ENCODE measurements around the gene FOCAD.

The FOCAD gene

DNA sequence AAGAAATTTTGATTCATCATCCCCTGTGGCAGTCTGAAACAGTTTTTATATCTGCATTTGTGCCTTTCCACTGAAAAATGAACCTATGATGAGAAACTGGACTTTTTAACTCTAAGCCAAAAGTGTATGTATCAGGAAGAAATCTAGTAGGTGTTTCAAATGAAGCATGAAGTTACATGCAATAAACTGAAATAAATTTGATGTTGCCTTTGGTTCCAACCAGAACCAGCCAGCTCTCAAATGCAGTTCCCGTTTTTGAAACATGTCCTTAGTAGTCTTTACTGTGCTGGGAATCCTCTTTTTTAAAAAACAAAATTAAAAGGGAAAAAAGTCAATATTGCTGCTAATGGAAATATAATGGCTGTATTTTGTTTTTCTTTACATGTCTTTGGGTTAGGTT is 303.5 kb downstream of the FOCAD start:
- ATAC-seq = no peak
- TF ChIP-seq ISL1 (CRISPR knock-in tag; IDR thresholded peaks at IDR 0.05) = no peak

- ATAC-seq = no peak
- no peak for TF ChIP-seq TOX (CRISPR knock-in tag; IDR thresholded peaks at IDR 0.05; ENCODE audit: borderline replicate concordance)
- no peak for TF ChIP-seq ARNTL (CRISPR knock-in tag; IDR thresholded peaks at IDR 0.05; ENCODE audit: borderline replicate concordance, low read depth)
- TF ChIP-seq BACH2 (CRISPR knock-in tag; IDR thresholded peaks at IDR 0.05; ENCODE audit: borderline replicate concordance) = no peak
- TF ChIP-seq POU6F1 (CRISPR knock-in tag; IDR thresholded peaks at IDR 0.05; ENCODE audit: borderline replicate concordance, low read depth) = no peak
- TF ChIP-seq ESRRG (CRISPR knock-in tag; IDR thresholded peaks at IDR 0.05) = no peak
- no peak for TF ChIP-seq ZNF70 (CRISPR knock-in tag; IDR thresholded peaks at IDR 0.05)
- no peak for TF ChIP-seq ZNF565 (CRISPR knock-in tag; conservative IDR thresholded peaks at IDR 0.05; ENCODE audit: low read depth)
Observed at GRCh38 chr9:20988061-20988460, 304.0 kb downstream of the FOCAD start.

- no peak for ATAC-seq
Observed at GRCh38 chr9:20988671-20989315, 304.7 kb downstream of the FOCAD start.

More at GRCh38 chr9:20988671-20989315, 304.7 kb downstream of the FOCAD start:
- no peak for TF ChIP-seq SNAI2 (CRISPR knock-in tag; IDR thresholded peaks at IDR 0.05)
- no peak for TF ChIP-seq CSRNP3 (CRISPR knock-in tag; IDR thresholded peaks at IDR 0.05)
- no peak for TF ChIP-seq ZNF565 (CRISPR knock-in tag; conservative IDR thresholded peaks at IDR 0.05; ENCODE audit: low read depth)
- no peak for TF ChIP-seq CREB5 (CRISPR knock-in tag; IDR thresholded peaks at IDR 0.05; ENCODE audit: low read depth)
- no peak for TF ChIP-seq ISL1 (CRISPR knock-in tag; IDR thresholded peaks at IDR 0.05)
- TF ChIP-seq GLIS3 (CRISPR knock-in tag; IDR thresholded peaks at IDR 0.05) = no peak
- no peak for TF ChIP-seq OSR1 (CRISPR knock-in tag; IDR thresholded peaks at IDR 0.05)
- no peak for TF ChIP-seq ZFP3 (CRISPR knock-in tag; IDR thresholded peaks at IDR 0.05)
- TF ChIP-seq ZNF70 (CRISPR knock-in tag; IDR thresholded peaks at IDR 0.05) = no peak
- TF ChIP-seq ZC3H10 (CRISPR knock-in tag; IDR thresholded peaks at IDR 0.05) = no peak
- TF ChIP-seq POU6F1 (CRISPR knock-in tag; IDR thresholded peaks at IDR 0.05; ENCODE audit: borderline replicate concordance, low read depth) = no peak
- no peak for TF ChIP-seq TCF4 (CRISPR knock-in tag; IDR thresholded peaks at IDR 0.05; ENCODE audit: borderline replicate concordance)
- TF ChIP-seq PATZ1 (CRISPR knock-in tag; IDR thresholded peaks at IDR 0.05; ENCODE audit: borderline replicate concordance) = no peak
- no peak for TF ChIP-seq PPARA (CRISPR knock-in tag; IDR thresholded peaks at IDR 0.05; ENCODE audit: borderline replicate concordance)
- TF ChIP-seq, protein P1, sequence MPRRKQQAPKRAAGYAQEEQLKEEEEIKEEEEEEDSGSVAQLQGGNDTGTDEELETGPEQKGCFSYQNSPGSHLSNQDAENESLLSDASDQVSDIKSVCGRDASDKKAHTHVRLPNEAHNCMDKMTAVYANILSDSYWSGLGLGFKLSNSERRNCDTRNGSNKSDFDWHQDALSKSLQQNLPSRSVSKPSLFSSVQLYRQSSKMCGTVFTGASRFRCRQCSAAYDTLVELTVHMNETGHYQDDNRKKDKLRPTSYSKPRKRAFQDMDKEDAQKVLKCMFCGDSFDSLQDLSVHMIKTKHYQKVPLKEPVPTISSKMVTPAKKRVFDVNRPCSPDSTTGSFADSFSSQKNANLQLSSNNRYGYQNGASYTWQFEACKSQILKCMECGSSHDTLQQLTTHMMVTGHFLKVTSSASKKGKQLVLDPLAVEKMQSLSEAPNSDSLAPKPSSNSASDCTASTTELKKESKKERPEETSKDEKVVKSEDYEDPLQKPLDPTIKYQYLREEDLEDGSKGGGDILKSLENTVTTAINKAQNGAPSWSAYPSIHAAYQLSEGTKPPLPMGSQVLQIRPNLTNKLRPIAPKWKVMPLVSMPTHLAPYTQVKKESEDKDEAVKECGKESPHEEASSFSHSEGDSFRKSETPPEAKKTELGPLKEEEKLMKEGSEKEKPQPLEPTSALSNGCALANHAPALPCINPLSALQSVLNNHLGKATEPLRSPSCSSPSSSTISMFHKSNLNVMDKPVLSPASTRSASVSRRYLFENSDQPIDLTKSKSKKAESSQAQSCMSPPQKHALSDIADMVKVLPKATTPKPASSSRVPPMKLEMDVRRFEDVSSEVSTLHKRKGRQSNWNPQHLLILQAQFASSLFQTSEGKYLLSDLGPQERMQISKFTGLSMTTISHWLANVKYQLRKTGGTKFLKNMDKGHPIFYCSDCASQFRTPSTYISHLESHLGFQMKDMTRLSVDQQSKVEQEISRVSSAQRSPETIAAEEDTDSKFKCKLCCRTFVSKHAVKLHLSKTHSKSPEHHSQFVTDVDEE (CRISPR knock-in tag; IDR thresholded peaks at IDR 0.05) = no peak
- no peak for TF ChIP-seq BACH2 (CRISPR knock-in tag; IDR thresholded peaks at IDR 0.05; ENCODE audit: borderline replicate concordance)
- no peak for TF ChIP-seq ZNF8 (CRISPR knock-in tag; IDR thresholded peaks at IDR 0.05)
- TF ChIP-seq ARNTL (CRISPR knock-in tag; IDR thresholded peaks at IDR 0.05; ENCODE audit: borderline replicate concordance, low read depth) = no peak
- no peak for TF ChIP-seq RARB (CRISPR knock-in tag; IDR thresholded peaks at IDR 0.05)
- no peak for TF ChIP-seq TOX (CRISPR knock-in tag; IDR thresholded peaks at IDR 0.05; ENCODE audit: borderline replicate concordance)

All from SK-N-SH treated with all-trans-retinoic acid at 6 μM for 48 hours (cell line).